ENCODE measurements around the gene PDS5A. TPM values are rescaled to one million over a fixed set of nuclear protein-coding genes. Genes with fewer than 3 reads are reported as not detected.
"Not testable (repeated sequence)": the region's sequence is repeated elsewhere in the genome, so short reads cannot be mapped to it uniquely, and the experiment has no call there.

Gene PDS5A
- total RNA-seq, 1 experiment from 2014 or later, result 98.3 TPM

DNA sequence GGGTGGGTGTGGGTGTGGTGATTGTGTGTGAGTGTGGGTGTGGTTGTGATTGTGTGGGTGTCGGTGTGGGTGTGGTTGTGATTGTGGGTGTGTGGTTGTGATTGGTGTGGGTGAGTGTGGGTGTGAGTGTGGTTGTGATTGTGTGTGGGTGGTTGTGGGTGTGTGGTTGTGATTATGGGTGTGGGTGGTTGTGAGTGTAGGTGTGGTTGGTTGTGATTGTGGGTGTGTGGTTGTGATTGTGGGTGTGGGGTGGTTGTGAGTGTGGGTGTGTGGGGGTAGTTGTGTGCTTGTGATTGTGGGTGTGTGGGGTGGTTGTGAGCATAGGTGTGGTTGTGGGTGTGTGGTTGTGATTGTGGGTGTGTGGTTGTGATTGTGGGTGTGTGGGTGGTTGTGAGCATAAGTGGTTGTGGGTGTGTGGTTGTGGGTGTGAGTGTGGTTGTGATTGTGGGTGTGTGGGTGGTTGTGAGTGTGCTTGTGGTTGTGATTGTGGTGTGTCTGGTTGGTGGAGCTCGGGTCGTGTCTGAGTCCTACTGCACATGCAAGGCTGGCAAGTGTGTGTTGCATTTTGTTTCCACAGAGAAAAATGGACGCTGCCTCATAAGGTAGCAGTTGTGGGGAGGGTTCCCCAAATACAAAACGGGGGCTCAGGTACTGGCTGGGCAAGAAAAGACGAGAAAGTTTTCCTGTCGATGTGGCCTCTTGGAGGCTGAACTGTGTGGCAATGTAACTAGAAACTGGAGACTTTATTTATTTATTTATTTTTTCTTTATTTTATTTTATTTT lies 163.1 kb downstream of the PDS5A start:
- ATAC-seq, result peak; percentile 47
- ChIA-PET CTCF (no interaction called here), POLR2A (interaction anchor here (0.6 kb wide), 1 partner anchor 82 kb away, joined by 3 read pairs; no protein-coding TSS in a partner anchor), RAD21 (ENCODE audit: low non-redundant PET in 1 of 2, low total read pairs in 2 of 2, uncharacterized antibody in 2 of 2, unreplicated experiment in 2 of 2) (no interaction called here)
- Histone ChIP-seq H3K9me3 (ENCODE audit: control insufficient read depth in 1 of 2, insufficient read depth in 1 of 2, low read depth in 1 of 2, low read length in 2 of 2) (peaks cover 0 to 3% of the 10 kb centered on the region in 2 experiments; a peak in 1 of 4 replicates), H3K27ac (ENCODE audit: low read depth, low read length) (peak overlapping the region; percentile 79), H3K4me3 (replicated peaks in 1 of 2; ENCODE audit: low read depth in 1 of 2, low read length in 2 of 2) (peak overlapping the region; percentile 6 to 52), H3K4me2 (ENCODE audit: low read length) (peak overlapping the region; percentile 82), H3K27me3 (ENCODE audit: insufficient read depth, low read length) (no peaks in the 10 kb centered on the region), H3K9ac (ENCODE audit: low read length) (peak overlapping the region; percentile 61), H2AFZ (ENCODE audit: low read depth, low read length, poor library complexity, severe bottlenecking) (no peak overlapping the region), H3K9me2 (ENCODE audit: insufficient read depth) (no peaks in the 10 kb centered on the region), H3K4me1 (ENCODE audit: control insufficient read depth in 1 of 2, insufficient read depth in 2 of 2, low read length in 2 of 2) (peaks cover 21 to 32% of the 10 kb centered on the region in 2 experiments), H4K20me1 (ENCODE audit: insufficient read depth) (no peaks in the 10 kb centered on the region), H3K36me3 (ENCODE audit: control insufficient read depth in 1 of 2, insufficient read depth in 2 of 2, low read length in 2 of 2) (no peaks in the 10 kb centered on the region), H3K79me2 (ENCODE audit: insufficient read depth, low read length) (no peaks in the 10 kb centered on the region)
- intact Hi-C loops (cut with micrococcal nuclease), result loop anchor here (5.0 kb wide), 1 partner anchor 503 kb away; no protein-coding TSS in a partner anchor
- TF ChIP-seq YY1 (IDR thresholded peaks at IDR 0.05; ENCODE audit: extremely low read depth, insufficient replicate concordance, low read depth, low read length), result no peak
- 0 out of 2 replicates have a peak, but pooled peaks have one; percentile 8 for TF ChIP-seq CBX3 (IDR thresholded peaks at IDR 0.05; ENCODE audit: low read depth)
- no peak for TF ChIP-seq EZH2phosphoT487 (IDR thresholded peaks at IDR 0.05; ENCODE audit: borderline replicate concordance)
- no TSS peak for BruUV-seq (replicated peaks)
- DNase-seq (ENCODE audit: low read depth, low spot score), result peak; percentile 50

- H2AFZ ChIP-seq (ENCODE audit: low read depth, low read length, poor library complexity, severe bottlenecking); DNase-seq (ENCODE audit: low read depth, low spot score); POLR2A ChIA-PET; CTCF ChIA-PET; BruUV-seq (replicated peaks); H3K36me3 ChIP-seq (ENCODE audit: control insufficient read depth in 1 of 2, insufficient read depth in 2 of 2, low read length in 2 of 2); H3K27me3 ChIP-seq (ENCODE audit: insufficient read depth, low read length); H4K20me1 ChIP-seq (ENCODE audit: insufficient read depth); H3K9me2 ChIP-seq (ENCODE audit: insufficient read depth); H3K9ac ChIP-seq (ENCODE audit: low read length); H3K4me2 ChIP-seq (ENCODE audit: low read length); intact Hi-C loops (cut with micrococcal nuclease); ATAC-seq; RAD21 ChIA-PET (ENCODE audit: low non-redundant PET in 1 of 2, low total read pairs in 2 of 2, uncharacterized antibody in 2 of 2, unreplicated experiment in 2 of 2); H3K9me3 ChIP-seq (ENCODE audit: control insufficient read depth in 1 of 2, insufficient read depth in 1 of 2, low read depth in 1 of 2, low read length in 2 of 2); H3K79me2 ChIP-seq (ENCODE audit: insufficient read depth, low read length): not testable (repeated sequence)
- peak overlapping the region in 1 of 2 experiments; percentile 52; a peak in 1 of 4 replicates for H3K4me3 ChIP-seq (replicated peaks in 1 of 2; ENCODE audit: low read depth in 1 of 2, low read length in 2 of 2)
- peaks cover 21 to 32% of the 10 kb centered on the region in 2 experiments for H3K4me1 ChIP-seq (ENCODE audit: control insufficient read depth in 1 of 2, insufficient read depth in 2 of 2, low read length in 2 of 2)
- H3K27ac ChIP-seq (ENCODE audit: low read depth, low read length), result peak overlapping the region; percentile 79; the same call in 1 of the 2 replicates
Observed at GRCh38 chr4:39813761-39814160, 163.9 kb downstream of the PDS5A start.

DNA sequence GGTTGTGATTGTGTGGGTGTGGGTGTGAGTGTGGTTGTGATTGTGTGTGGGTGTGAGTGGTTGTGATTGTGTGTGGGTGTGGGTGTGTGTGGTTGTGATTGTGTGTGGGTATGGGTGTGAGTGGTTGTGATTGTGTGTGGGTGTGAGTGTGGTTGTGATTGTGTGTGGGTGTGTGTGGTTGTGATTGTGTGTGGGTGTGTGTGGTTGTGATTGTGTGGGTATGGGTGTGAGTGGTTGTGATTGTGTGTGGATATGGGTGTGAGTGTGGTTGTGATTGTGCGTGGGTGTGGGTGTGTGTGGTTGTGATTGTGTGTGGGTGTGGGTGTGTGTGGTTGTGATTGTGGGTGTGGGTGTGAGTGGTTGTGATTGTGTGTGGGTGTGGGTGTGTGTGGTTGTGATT lies 164.7 kb downstream of the PDS5A start:
- H3K4me2 ChIP-seq (ENCODE audit: low read length); H3K9me2 ChIP-seq (ENCODE audit: insufficient read depth); POLR2A ChIA-PET; H3K27me3 ChIP-seq (ENCODE audit: insufficient read depth, low read length); ATAC-seq; H3K9ac ChIP-seq (ENCODE audit: low read length); DNase-seq (ENCODE audit: low read depth, low spot score); H4K20me1 ChIP-seq (ENCODE audit: insufficient read depth); BruUV-seq (replicated peaks); RAD21 ChIA-PET (ENCODE audit: low non-redundant PET in 1 of 2, low total read pairs in 2 of 2, uncharacterized antibody in 2 of 2, unreplicated experiment in 2 of 2); H3K9me3 ChIP-seq (ENCODE audit: control insufficient read depth in 1 of 2, insufficient read depth in 1 of 2, low read depth in 1 of 2, low read length in 2 of 2); H3K36me3 ChIP-seq (ENCODE audit: control insufficient read depth in 1 of 2, insufficient read depth in 2 of 2, low read length in 2 of 2); H3K27ac ChIP-seq (ENCODE audit: low read depth, low read length); H2AFZ ChIP-seq (ENCODE audit: low read depth, low read length, poor library complexity, severe bottlenecking); CTCF ChIA-PET; H3K4me3 ChIP-seq (replicated peaks in 1 of 2; ENCODE audit: low read depth in 1 of 2, low read length in 2 of 2); intact Hi-C loops (cut with micrococcal nuclease); H3K79me2 ChIP-seq (ENCODE audit: insufficient read depth, low read length): not testable (repeated sequence)
- peaks cover 21 to 32% of the 10 kb centered on the region in 2 experiments for H3K4me1 ChIP-seq (ENCODE audit: control insufficient read depth in 1 of 2, insufficient read depth in 2 of 2, low read length in 2 of 2)

Measured in HCT116 (cell line).